Choroid plexus epithelial cell (primary cell): ENCODE data around the gene ITM2C.
A peak's percentile ranks its signal among the peaks of the same experiment; 100 is the strongest.

ENCODE experiments used
- DNase-seq: peaks from one replicate; pipeline ENCODE4 v3.0.0-alpha.2; 2010; ENCODE audit warnings: low read depth
- H3K4me3 ChIP-seq: 2 replicates; pipeline ENCODE4 v1.5.1; 2011; ENCODE audit warnings: low read depth, mild to moderate bottlenecking, control low read depth, low read length, moderate library complexity
- TF ChIP-seq, protein P1 (sequence below): conservative IDR thresholded peaks from 2 replicates; pipeline ENCODE4 v1.5.1; 2011; ENCODE audit warnings: low read depth, mild to moderate bottlenecking, control low read depth, inconsistent platforms, low read length, moderate library complexity

The ITM2C gene

GRCh38 chr2:230829959-230830358 lies 34.8 kb upstream of the ITM2C start:
- TF ChIP-seq, protein P1, sequence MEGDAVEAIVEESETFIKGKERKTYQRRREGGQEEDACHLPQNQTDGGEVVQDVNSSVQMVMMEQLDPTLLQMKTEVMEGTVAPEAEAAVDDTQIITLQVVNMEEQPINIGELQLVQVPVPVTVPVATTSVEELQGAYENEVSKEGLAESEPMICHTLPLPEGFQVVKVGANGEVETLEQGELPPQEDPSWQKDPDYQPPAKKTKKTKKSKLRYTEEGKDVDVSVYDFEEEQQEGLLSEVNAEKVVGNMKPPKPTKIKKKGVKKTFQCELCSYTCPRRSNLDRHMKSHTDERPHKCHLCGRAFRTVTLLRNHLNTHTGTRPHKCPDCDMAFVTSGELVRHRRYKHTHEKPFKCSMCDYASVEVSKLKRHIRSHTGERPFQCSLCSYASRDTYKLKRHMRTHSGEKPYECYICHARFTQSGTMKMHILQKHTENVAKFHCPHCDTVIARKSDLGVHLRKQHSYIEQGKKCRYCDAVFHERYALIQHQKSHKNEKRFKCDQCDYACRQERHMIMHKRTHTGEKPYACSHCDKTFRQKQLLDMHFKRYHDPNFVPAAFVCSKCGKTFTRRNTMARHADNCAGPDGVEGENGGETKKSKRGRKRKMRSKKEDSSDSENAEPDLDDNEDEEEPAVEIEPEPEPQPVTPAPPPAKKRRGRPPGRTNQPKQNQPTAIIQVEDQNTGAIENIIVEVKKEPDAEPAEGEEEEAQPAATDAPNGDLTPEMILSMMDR: no peak

DNA sequence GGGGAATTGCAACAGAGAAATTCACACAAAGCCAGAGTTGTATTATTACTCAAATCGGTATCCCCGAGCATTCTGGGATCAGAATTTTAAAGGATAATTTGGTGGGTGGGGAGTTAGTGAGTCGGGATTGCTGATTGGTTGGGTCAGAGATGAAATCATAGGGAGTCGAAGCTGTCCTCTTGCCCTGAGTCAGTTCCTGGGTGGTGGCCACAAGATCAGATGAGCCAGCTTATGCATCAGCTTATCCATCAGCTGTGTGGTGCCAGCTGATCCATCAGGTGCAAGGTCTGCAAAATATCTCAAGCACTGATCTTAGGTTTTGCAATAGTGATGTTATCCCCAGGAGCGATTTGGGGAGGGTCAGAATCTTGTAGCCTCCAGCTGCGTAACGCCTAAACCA lies 34.3 kb upstream of the ITM2C start:
- DNase-seq: no peak
- no peak overlapping the region for H3K4me3 ChIP-seq
- TF ChIP-seq, protein P1: no peak

More at GRCh38 chr2:230829959-230830358, 34.8 kb upstream of the ITM2C start:
- no peak overlapping the region for H3K4me3 ChIP-seq
- no peak for DNase-seq

- H3K4me3 ChIP-seq: no peak overlapping the region
- TF ChIP-seq, protein P1: no peak
- no peak for DNase-seq
These were observed 24.4 kb upstream of the ITM2C start for GRCh38 chr2:230840301-230840700.

- DNase-seq: no peak
- no peak overlapping the region for H3K4me3 ChIP-seq
- TF ChIP-seq, protein P1: no peak
These were observed 22.3 kb upstream of the ITM2C start for GRCh38 chr2:230842473-230842872.

GRCh38 chr2:230843132-230843531 lies 21.6 kb upstream of the ITM2C start:
- no peak for DNase-seq
- TF ChIP-seq, protein P1: no peak
- H3K4me3 ChIP-seq: no peak overlapping the region

- no peak for DNase-seq
- TF ChIP-seq, protein P1: no peak
- H3K4me3 ChIP-seq: no peak overlapping the region
These were observed 18.4 kb upstream of the ITM2C start for GRCh38 chr2:230846360-230846759.

- peak; percentile 88 for DNase-seq
- peak overlapping the region; percentile 45 for H3K4me3 ChIP-seq
- TF ChIP-seq, protein P1: peak; percentile 92
These were observed 16.8 kb upstream of the ITM2C start for GRCh38 chr2:230847883-230848388.
